Gastrocnemius medialis (tissue), 4 donors: ENCODE results near the gene PICALM.

Experiments
- POLR2A ChIP-seq, 2 donors: fragments of 450-650 bp; IDR thresholded peaks; one replicate each; pipeline ENCODE4 v1.6.1; 2017; ENCODE audit warnings: antibody characterized with exemption in 2 of 2, mild to moderate bottlenecking in 2 of 2, moderate library complexity in 2 of 2
- TF ChIP-seq, protein P1 (sequence below), 5 experiments: fragments of 450-650 bp in 3 of 5; fragments of 200-600 bp in 2 of 5; sonication (generic) in 2 of 5; IDR thresholded peaks in 4 of 5; conservative IDR thresholded peaks in 1 of 5; 1 replicate in 4 of 5; 2 replicates in 1 of 5; pipeline ENCODE4 v1.5.1; 2016 to 2019; ENCODE audit warnings: antibody characterized with exemption in 5 of 5, mild to moderate bottlenecking in 3 of 5, moderate library complexity in 3 of 5

- TF ChIP-seq, protein P1, sequence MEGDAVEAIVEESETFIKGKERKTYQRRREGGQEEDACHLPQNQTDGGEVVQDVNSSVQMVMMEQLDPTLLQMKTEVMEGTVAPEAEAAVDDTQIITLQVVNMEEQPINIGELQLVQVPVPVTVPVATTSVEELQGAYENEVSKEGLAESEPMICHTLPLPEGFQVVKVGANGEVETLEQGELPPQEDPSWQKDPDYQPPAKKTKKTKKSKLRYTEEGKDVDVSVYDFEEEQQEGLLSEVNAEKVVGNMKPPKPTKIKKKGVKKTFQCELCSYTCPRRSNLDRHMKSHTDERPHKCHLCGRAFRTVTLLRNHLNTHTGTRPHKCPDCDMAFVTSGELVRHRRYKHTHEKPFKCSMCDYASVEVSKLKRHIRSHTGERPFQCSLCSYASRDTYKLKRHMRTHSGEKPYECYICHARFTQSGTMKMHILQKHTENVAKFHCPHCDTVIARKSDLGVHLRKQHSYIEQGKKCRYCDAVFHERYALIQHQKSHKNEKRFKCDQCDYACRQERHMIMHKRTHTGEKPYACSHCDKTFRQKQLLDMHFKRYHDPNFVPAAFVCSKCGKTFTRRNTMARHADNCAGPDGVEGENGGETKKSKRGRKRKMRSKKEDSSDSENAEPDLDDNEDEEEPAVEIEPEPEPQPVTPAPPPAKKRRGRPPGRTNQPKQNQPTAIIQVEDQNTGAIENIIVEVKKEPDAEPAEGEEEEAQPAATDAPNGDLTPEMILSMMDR (IDR thresholded peaks at IDR 0.05 in 4 of 5, conservative IDR thresholded peaks at IDR 0.05 in 1 of 5), result no peak
- TF ChIP-seq POLR2A (IDR thresholded peaks at IDR 0.05), result peak in 1 of 2 donors; percentile 41
These were observed 6.2 kb downstream of the PICALM start for GRCh38 chr11:86062719-86063118.
